DOHH2 (cell line): ENCODE results near the gene RSPH6A.

Source experiments
- CTCF ChIP-seq: fragments of 200-600 bp; sonication (generic); IDR thresholded peaks from one replicate; pipeline ENCODE4 v1.5.1; 2014; ENCODE audit warnings: antibody characterized with exemption, mild to moderate bottlenecking, low read depth, low read length; ENCODE audit not compliant: poor library complexity, severe bottlenecking
- EZH2phosphoT487 ChIP-seq: fragments of 200-600 bp; sonication (generic); IDR thresholded peaks from 2 replicates; pipeline ENCODE4 v1.6.1; 2017; ENCODE audit warnings: borderline replicate concordance, mild to moderate bottlenecking, antibody characterized with exemption, low read length, moderate library complexity, mixed read lengths

GRCh38 chr19:45822716-45823115 is 7.6 kb upstream of the RSPH6A start:
- no peak for TF ChIP-seq CTCF
- no peak for TF ChIP-seq EZH2phosphoT487
